Measurements from ENCODE around the gene LTBP1.

The LTBP1 gene

GRCh38 chr2:33086400-33087015 is 139.8 kb downstream of the LTBP1 start:
- no peaks in the 10 kb centered on the region for H3K4me1 ChIP-seq (ENCODE audit: control insufficient read depth, insufficient read depth, low read length)
- no peaks in the 10 kb centered on the region for H3K27me3 ChIP-seq (ENCODE audit: control insufficient read depth, insufficient read depth, low read length)
- no peak overlapping the region for H3K27ac ChIP-seq (ENCODE audit: low read depth, low read length)
- H3K4me3 ChIP-seq (ENCODE audit: low read length): no peak overlapping the region
- no peaks in the 10 kb centered on the region for H3K36me3 ChIP-seq (ENCODE audit: control insufficient read depth, insufficient read depth, low read length)
- H3K9ac ChIP-seq (ENCODE audit: low read length): no peak overlapping the region

- Histone ChIP-seq H3K36me3 (ENCODE audit: control insufficient read depth, insufficient read depth, low read length) (no peaks in the 10 kb centered on the region), H3K4me1 (ENCODE audit: control insufficient read depth, insufficient read depth, low read length) (no peaks in the 10 kb centered on the region), H3K4me3 (ENCODE audit: low read length) (no peak overlapping the region), H3K9ac (ENCODE audit: low read length) (no peak overlapping the region), H3K27me3 (ENCODE audit: control insufficient read depth, insufficient read depth, low read length) (no peaks in the 10 kb centered on the region), H3K27ac (ENCODE audit: low read depth, low read length) (no peak overlapping the region)
Measured at GRCh38 chr2:33090553-33091134, 143.9 kb downstream of the LTBP1 start.

- Histone ChIP-seq H3K4me3 (ENCODE audit: low read length) (no peak overlapping the region), H3K27me3 (ENCODE audit: control insufficient read depth, insufficient read depth, low read length) (no peaks in the 10 kb centered on the region), H3K27ac (ENCODE audit: low read depth, low read length) (no peak overlapping the region), H3K4me1 (ENCODE audit: control insufficient read depth, insufficient read depth, low read length) (no peaks in the 10 kb centered on the region), H3K9ac (ENCODE audit: low read length) (no peak overlapping the region), H3K36me3 (ENCODE audit: control insufficient read depth, insufficient read depth, low read length) (no peaks in the 10 kb centered on the region)
Measured at GRCh38 chr2:33091541-33092123, 144.9 kb downstream of the LTBP1 start.

GRCh38 chr2:33093283-33093993 is 146.7 kb downstream of the LTBP1 start:
- H3K9ac ChIP-seq (ENCODE audit: low read length): no peak overlapping the region
- no peak overlapping the region for H3K4me3 ChIP-seq (ENCODE audit: low read length)
- H3K4me1 ChIP-seq (ENCODE audit: control insufficient read depth, insufficient read depth, low read length): no peaks in the 10 kb centered on the region
- no peaks in the 10 kb centered on the region for H3K27me3 ChIP-seq (ENCODE audit: control insufficient read depth, insufficient read depth, low read length)
- no peaks in the 10 kb centered on the region for H3K36me3 ChIP-seq (ENCODE audit: control insufficient read depth, insufficient read depth, low read length)
- H3K27ac ChIP-seq (ENCODE audit: low read depth, low read length): no peak overlapping the region

GRCh38 chr2:33094303-33094702 is 147.6 kb downstream of the LTBP1 start:
- Histone ChIP-seq H3K4me1 (ENCODE audit: control insufficient read depth, insufficient read depth, low read length) (no peaks in the 10 kb centered on the region), H3K27ac (ENCODE audit: low read depth, low read length) (no peak overlapping the region), H3K36me3 (ENCODE audit: control insufficient read depth, insufficient read depth, low read length) (no peaks in the 10 kb centered on the region), H3K27me3 (ENCODE audit: control insufficient read depth, insufficient read depth, low read length) (no peaks in the 10 kb centered on the region), H3K9ac (ENCODE audit: low read length) (no peak overlapping the region), H3K4me3 (ENCODE audit: low read length) (no peak overlapping the region)

GRCh38 chr2:33099989-33100388 is 153.2 kb downstream of the LTBP1 start:
- Histone ChIP-seq H3K4me1 (ENCODE audit: control insufficient read depth, insufficient read depth, low read length) (no peaks in the 10 kb centered on the region), H3K9ac (ENCODE audit: low read length) (no peak overlapping the region), H3K4me3 (ENCODE audit: low read length) (no peak overlapping the region), H3K27me3 (ENCODE audit: control insufficient read depth, insufficient read depth, low read length) (no peaks in the 10 kb centered on the region), H3K36me3 (ENCODE audit: control insufficient read depth, insufficient read depth, low read length) (no peaks in the 10 kb centered on the region), H3K27ac (ENCODE audit: low read depth, low read length) (no peak overlapping the region)

GRCh38 chr2:33100921-33101320 is 154.2 kb downstream of the LTBP1 start:
- H3K27me3 ChIP-seq (ENCODE audit: control insufficient read depth, insufficient read depth, low read length): no peaks in the 10 kb centered on the region
- no peaks in the 10 kb centered on the region for H3K36me3 ChIP-seq (ENCODE audit: control insufficient read depth, insufficient read depth, low read length)
- H3K9ac ChIP-seq (ENCODE audit: low read length): no peak overlapping the region
- no peak overlapping the region for H3K4me3 ChIP-seq (ENCODE audit: low read length)
- no peaks in the 10 kb centered on the region for H3K4me1 ChIP-seq (ENCODE audit: control insufficient read depth, insufficient read depth, low read length)
- H3K27ac ChIP-seq (ENCODE audit: low read depth, low read length): no peak overlapping the region

- no peaks in the 10 kb centered on the region for H3K4me1 ChIP-seq (ENCODE audit: control insufficient read depth, insufficient read depth, low read length)
- H3K27ac ChIP-seq (ENCODE audit: low read depth, low read length): no peak overlapping the region
- H3K36me3 ChIP-seq (ENCODE audit: control insufficient read depth, insufficient read depth, low read length): no peaks in the 10 kb centered on the region
Measured at GRCh38 chr2:33104052-33104623, 157.4 kb downstream of the LTBP1 start.

GRCh38 chr2:33104726-33105125 is 158.0 kb downstream of the LTBP1 start:
- no peak overlapping the region for H3K27ac ChIP-seq (ENCODE audit: low read depth, low read length)

More at GRCh38 chr2:33104052-33104623, 157.4 kb downstream of the LTBP1 start:
- Histone ChIP-seq H3K27me3 (ENCODE audit: control insufficient read depth, insufficient read depth, low read length) (no peaks in the 10 kb centered on the region), H3K4me3 (ENCODE audit: low read length) (no peak overlapping the region), H3K9ac (ENCODE audit: low read length) (no peak overlapping the region)

GRCh38 chr2:33106115-33106514 is 159.4 kb downstream of the LTBP1 start:
- H3K27me3 ChIP-seq (ENCODE audit: control insufficient read depth, insufficient read depth, low read length): no peaks in the 10 kb centered on the region
- no peak overlapping the region for H3K27ac ChIP-seq (ENCODE audit: low read depth, low read length)
- H3K9ac ChIP-seq (ENCODE audit: low read length): no peak overlapping the region
- no peaks in the 10 kb centered on the region for H3K4me1 ChIP-seq (ENCODE audit: control insufficient read depth, insufficient read depth, low read length)
- H3K4me3 ChIP-seq (ENCODE audit: low read length): no peak overlapping the region
- H3K36me3 ChIP-seq (ENCODE audit: control insufficient read depth, insufficient read depth, low read length): no peaks in the 10 kb centered on the region

More at GRCh38 chr2:33104726-33105125, 158.0 kb downstream of the LTBP1 start:
- no peaks in the 10 kb centered on the region for H3K27me3 ChIP-seq (ENCODE audit: control insufficient read depth, insufficient read depth, low read length)
- H3K4me3 ChIP-seq (ENCODE audit: low read length): no peak overlapping the region
- no peaks in the 10 kb centered on the region for H3K36me3 ChIP-seq (ENCODE audit: control insufficient read depth, insufficient read depth, low read length)
- no peaks in the 10 kb centered on the region for H3K4me1 ChIP-seq (ENCODE audit: control insufficient read depth, insufficient read depth, low read length)
- no peak overlapping the region for H3K9ac ChIP-seq (ENCODE audit: low read length)

GRCh38 chr2:33107690-33108482 is 161.1 kb downstream of the LTBP1 start:
- H3K4me3 ChIP-seq (ENCODE audit: low read length): no peak overlapping the region
- H3K27ac ChIP-seq (ENCODE audit: low read depth, low read length): no peak overlapping the region
- no peaks in the 10 kb centered on the region for H3K36me3 ChIP-seq (ENCODE audit: control insufficient read depth, insufficient read depth, low read length)
- H3K9ac ChIP-seq (ENCODE audit: low read length): no peak overlapping the region
- H3K27me3 ChIP-seq (ENCODE audit: control insufficient read depth, insufficient read depth, low read length): no peaks in the 10 kb centered on the region
- no peaks in the 10 kb centered on the region for H3K4me1 ChIP-seq (ENCODE audit: control insufficient read depth, insufficient read depth, low read length)
